GM12878 (cell line): ENCODE measurements around the gene TMEM98. TPM values are rescaled to one million over a fixed set of nuclear protein-coding genes. Genes with fewer than 3 reads are reported as not detected.

Source experiments
- ATAC-seq: fragments of 200-7000 bp; cut with Tn5 transposase; 3 replicates; pipeline ENCODE4 v1.9.1; 2020; ENCODE audit warnings: mild to moderate bottlenecking, moderate library complexity
- BruUV-seq: library from RNA; stranded (reverse); fragments of 400-500 nt; replicated peaks from 2 replicates; lab custom pipeline; 2021; lab: Mats Ljungman, UMichigan
- CTCF ChIA-PET: fragments of 300-600 bp; sonication (Branson Sonifier 250); formaldehyde crosslinking; extraction: SDS; loops from one replicate; lab custom pipeline; 2021; ENCODE audit warnings: inconsistent platforms; lab: Yijun Ruan, JAX
- POLR2A ChIA-PET: fragments of 350-600 bp; formaldehyde crosslinking; extraction: SDS; loops from one replicate; lab custom pipeline; 2021; ENCODE audit warnings: inconsistent platforms; lab: Charles Lee
- RAD21 ChIA-PET: fragments of 300-600 bp; sonication (Branson Sonifier 250); formaldehyde crosslinking; loops from one replicate; lab custom pipeline; 2023; ENCODE audit warnings: antibody characterized with exemption; ENCODE audit not compliant: unreplicated experiment; lab: Charles Lee
- SMC1A ChIA-PET: fragments of 300-600 bp; sonication (Branson Sonifier 250); formaldehyde crosslinking; loops from one replicate; lab custom pipeline; 2023; ENCODE audit not compliant: unreplicated experiment, uncharacterized antibody; lab: Charles Lee
- DNase-seq: peaks from one replicate; pipeline ENCODE4 v3.0.0-alpha.2; 2011; ENCODE audit warnings: low read depth, low spot score
- FAIRE-seq: peaks from 3 replicates; lab custom pipeline; 2011; peaks lifted over from hg19 to GRCh38; lab: Jason Lieb, UNC
- H2AFZ ChIP-seq: 2 replicates; pipeline ENCODE4 v1.6.0; 2011; ENCODE audit warnings: low read depth, low read length, control low read depth; ENCODE audit not compliant: control insufficient read depth
- H3K27ac ChIP-seq: 2 replicates; pipeline ENCODE4 v1.5.1; 2011; ENCODE audit warnings: control low read depth; ENCODE audit not compliant: control insufficient read depth, insufficient read depth
- H3K27me3 ChIP-seq, 2 experiments: replicated peaks in 1 of 2; 2 replicates each; pipeline versions ENCODE4 v1.6.0 to v1.6.1; 2011; ENCODE audit warnings: low read length in 1 of 2; ENCODE audit not compliant: control insufficient read depth in 2 of 2, insufficient read depth in 2 of 2
- H3K36me3 ChIP-seq, 2 experiments: 2 replicates each; pipeline ENCODE4 v1.5.1; 2011; ENCODE audit warnings: low read length in 1 of 2; ENCODE audit not compliant: control insufficient read depth in 2 of 2, insufficient read depth in 2 of 2
- H3K4me1 ChIP-seq: 2 replicates; pipeline ENCODE4 v1.6.1; 2011; ENCODE audit warnings: mild to moderate bottlenecking, low read length, moderate library complexity, mixed read lengths; ENCODE audit not compliant: control insufficient read depth, insufficient read depth
- H3K4me2 ChIP-seq: 2 replicates; pipeline ENCODE4 v1.6.0; 2011; ENCODE audit warnings: control low read depth; ENCODE audit not compliant: control insufficient read depth, insufficient read depth
- H3K4me3 ChIP-seq: fragments of 200-600 bp; sonication (generic); 2 replicates; pipeline ENCODE4 v1.5.1; 2016
- H3K79me2 ChIP-seq: 2 replicates; pipeline ENCODE4 v1.6.0; 2011; ENCODE audit warnings: low read length; ENCODE audit not compliant: control insufficient read depth, insufficient read depth
- H3K9ac ChIP-seq: 2 replicates; pipeline ENCODE4 v1.8.0; 2011; ENCODE audit warnings: low read length, control low read depth, mixed read lengths; ENCODE audit not compliant: control insufficient read depth, insufficient read depth
- H3K9me3 ChIP-seq: replicated peaks from 3 replicates; pipeline ENCODE4 v1.5.1; 2011; ENCODE audit warnings: mild to moderate bottlenecking, low read length; ENCODE audit not compliant: control insufficient read depth, insufficient read depth
- H4K20me1 ChIP-seq: 2 replicates; pipeline ENCODE4 v1.6.0; 2011; ENCODE audit not compliant: control insufficient read depth, insufficient read depth
- ASH2L ChIP-seq: fragments of 300-600, 200-600 bp; sonication (generic); IDR thresholded peaks from 2 replicates; pipeline ENCODE4 v1.6.1; 2017; ENCODE audit warnings: low read depth, mild to moderate bottlenecking, borderline replicate concordance
- BACH1 ChIP-seq: fragments of 450-650 bp; IDR thresholded peaks from 2 replicates; pipeline ENCODE4 v1.6.1; 2017; ENCODE audit warnings: mild to moderate bottlenecking, borderline replicate concordance
- BRCA1 ChIP-seq: IDR thresholded peaks from 2 replicates; pipeline ENCODE4 v1.6.1; 2011; ENCODE audit warnings: low read depth, low read length, improper control_type of control experiment
- CREM ChIP-seq: IDR thresholded peaks from 2 replicates; pipeline ENCODE4 v1.6.1; 2014; ENCODE audit warnings: antibody characterized with exemption, low read depth
- CUX1 ChIP-seq: IDR thresholded peaks from 2 replicates; pipeline ENCODE4 v1.6.1; 2012; ENCODE audit warnings: improper control_type of control experiment, low read depth, low read length; ENCODE audit not compliant: insufficient replicate concordance
- ETV6 ChIP-seq, 2 experiments: fragments of 450-650 bp in 1 of 2; IDR thresholded peaks in 1 of 2; conservative IDR thresholded peaks in 1 of 2; 2 replicates each; pipeline ENCODE4 v1.6.1; 2014; ENCODE audit warnings: antibody characterized with exemption in 1 of 2, borderline replicate concordance in 1 of 2, low read depth in 1 of 2, mild to moderate bottlenecking in 1 of 2, moderate library complexity in 1 of 2
- FOXM1 ChIP-seq: IDR thresholded peaks from 2 replicates; pipeline ENCODE4 v1.6.1; 2012; ENCODE audit warnings: low read depth, mild to moderate bottlenecking, inconsistent platforms, low read length, moderate library complexity
- GABPA ChIP-seq: IDR thresholded peaks from 2 replicates; pipeline ENCODE4 v1.6.1; 2014; ENCODE audit warnings: antibody characterized with exemption, low read depth, mild to moderate bottlenecking, inconsistent platforms
- NBN ChIP-seq: fragments of 450-650 bp; IDR thresholded peaks from 2 replicates; pipeline ENCODE4 v1.6.1; 2016
- NR2C2 ChIP-seq: IDR thresholded peaks from 2 replicates; pipeline ENCODE4 v1.6.1; 2011; ENCODE audit warnings: borderline replicate concordance, low read depth; ENCODE audit not compliant: control insufficient read depth, insufficient read length
- PAX5 ChIP-seq: IDR thresholded peaks from 2 replicates; pipeline ENCODE4 v1.6.1; 2011; ENCODE audit warnings: low read depth, low read length, borderline replicate concordance
- POLR2A ChIP-seq: IDR thresholded peaks from 2 replicates; pipeline ENCODE4 v1.6.1; 2011; ENCODE audit warnings: low read depth, mild to moderate bottlenecking, low read length
- POLR2AphosphoS5 ChIP-seq: IDR thresholded peaks from 2 replicates; pipeline ENCODE4 v1.6.1; 2011; ENCODE audit warnings: mild to moderate bottlenecking, low read length, inconsistent platforms
- YY1 ChIP-seq: IDR thresholded peaks from 2 replicates; pipeline ENCODE4 v1.6.1; 2011; ENCODE audit warnings: low read depth, mild to moderate bottlenecking, low read length
- WGBS: methylation state at CpG from one replicate; pipeline ENCODE4 v1.1.6; 2016; ENCODE audit warnings: low lambda C conversion rate; ENCODE audit not compliant: insufficient replicate concordance, insufficient coverage; ENCODE audit errors: missing lambda C conversion rate; 5-methylcytosine and 5-hydroxymethylcytosine counted together
- in situ Hi-C: fragments of 300-500 bp; cut with MboI; formaldehyde crosslinking; loops from 9 replicates; pipeline ENCODE4 v1.14.3; 2018; ENCODE audit warnings: mixed read lengths
- intact Hi-C: fragments of 100-400 bp; cut with micrococcal nuclease; formaldehyde crosslinking; loops from one replicate; pipeline ENCODE4 v1.14.2; 2022; ENCODE audit not compliant: unreplicated experiment
- polyA plus RNA-seq, 11 experiments: library from polyadenylated mRNA; depleted of rRNA in 4 of 11; unstranded in 6 of 11; stranded (reverse) in 5 of 11; fragments of >200 nt; fragmentation: Nextera tagmentation in 4 of 11; fragmentation: Illumina TruSeq in 1 of 11; extraction: Ambion mirVana in 4 of 11; extraction: Trizol in 1 of 11; gene quantifications; 1 replicate in 1 of 11; 2 replicates in 10 of 11; pipeline versions ENCODE4 v1.2.1 to v1.2.3, GENCODE V29; 2011 to 2016; ENCODE audit warnings: inconsistent platforms in 2 of 11, missing spikeins in 2 of 11, low read depth in 1 of 11
- total RNA-seq, 4 experiments: library from RNA; depleted of rRNA in 3 of 4; stranded (reverse); fragments of >200 nt in 3 of 4; fragmentation: Illumina TruSeq in 1 of 4; extraction: Trizol in 1 of 4; gene quantifications; 2 replicates each; pipeline versions ENCODE4 v1.2.1 to v1.2.3, GENCODE V29; 2013 to 2021
- TF ChIP-seq, protein P1 (sequence below): IDR thresholded peaks from 2 replicates; pipeline ENCODE4 v1.6.1; 2011; ENCODE audit warnings: borderline replicate concordance, low read depth, mild to moderate bottlenecking, moderate library complexity, mixed read lengths, low read length; ENCODE audit not compliant: insufficient read depth; ENCODE audit errors: extremely low read length

The TMEM98 gene
- total and polyA plus RNA-seq, 10 of the 15 experiments (the other 5 are each of a cell fraction or from before 2014, with no cell fraction given): 0.04 to 0.73 (median 0.13) TPM; not detected in 3

GRCh38 chr17:32913593-32913992, 14.4 kb upstream of the TMEM98 start:
- no peak for FAIRE-seq
- H3K4me3 ChIP-seq: no peak overlapping the region
- TF ChIP-seq, protein P1, sequence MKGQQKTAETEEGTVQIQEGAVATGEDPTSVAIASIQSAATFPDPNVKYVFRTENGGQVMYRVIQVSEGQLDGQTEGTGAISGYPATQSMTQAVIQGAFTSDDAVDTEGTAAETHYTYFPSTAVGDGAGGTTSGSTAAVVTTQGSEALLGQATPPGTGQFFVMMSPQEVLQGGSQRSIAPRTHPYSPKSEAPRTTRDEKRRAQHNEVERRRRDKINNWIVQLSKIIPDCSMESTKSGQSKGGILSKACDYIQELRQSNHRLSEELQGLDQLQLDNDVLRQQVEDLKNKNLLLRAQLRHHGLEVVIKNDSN: no peak
- no peak for TF ChIP-seq POLR2A
- TF ChIP-seq POLR2AphosphoS5: no peak
- TF ChIP-seq FOXM1: no peak
- no peak for TF ChIP-seq YY1
- no peak for TF ChIP-seq GABPA
- no peak for TF ChIP-seq CUX1
- TF ChIP-seq BRCA1: no peak
- no peak for TF ChIP-seq NR2C2
- TF ChIP-seq BACH1: no peak
- no peak for TF ChIP-seq ETV6 (conservative IDR thresholded peaks at IDR 0.05 in 1 of 2, IDR thresholded peaks at IDR 0.05 in 1 of 2; ENCODE audit: borderline replicate concordance in 1 of 2, low read depth in 1 of 2)
- no peak for TF ChIP-seq NBN
- TF ChIP-seq ASH2L: no peak
- no peak for TF ChIP-seq CREM
- TF ChIP-seq PAX5: no peak
- TF ChIP-seq, all 136 proteins: peak for 0
- Histone ChIP-seq H3K27ac (no peak overlapping the region), H4K20me1 (no peaks in the 10 kb centered on the region), H3K9me3 (no peaks in the 10 kb centered on the region; the same call in 2 of the 3 replicates), H2AFZ (no peak overlapping the region), H3K4me2 (no peak overlapping the region), H3K36me3 (no peaks in the 10 kb centered on the region), H3K9ac (no peak overlapping the region), H3K27me3 (no peaks in the 10 kb centered on the region), H3K79me2 (no peaks in the 10 kb centered on the region), H3K4me1 (no peaks in the 10 kb centered on the region)
- RAD21 ChIA-PET: no interaction called here
- in situ Hi-C loops (loop anchor here (10.0 to 25.0 kb wide), 2 partner anchors 129 to 451 kb away; no protein-coding TSS in a partner anchor), intact Hi-C loops (no loop called here)
- POLR2A ChIA-PET: no interaction called here
- SMC1A ChIA-PET: interaction anchor here (2.0 to 13.9 kb wide), 2 partner anchors 36 to 132 kb away, joined by 9 to 137 read pairs; partner anchors contain the start of gene MYO1D
- DNase-seq: no peak
- CTCF ChIA-PET: interaction anchor here (0.6 to 12.1 kb wide), 4 partner anchors 23 to 133 kb away, joined by 3 to 206 read pairs (median 22); no protein-coding TSS in a partner anchor
- ATAC-seq: no peak
- BruUV-seq: no TSS peak
- WGBS: 69% methylated on average over 7 of the region's 7 CpGs
